Hepatocyte (in vitro differentiated cells): ENCODE results near the gene OR6B1.

Experiments used
- EZH2 ChIP-seq: fragments of 200-600 bp; sonication (generic); IDR thresholded peaks from 2 replicates; pipeline ENCODE4 v1.6.1; 2016; ENCODE audit warnings: antibody characterized with exemption, mild to moderate bottlenecking, borderline replicate concordance
- EZH2phosphoT487 ChIP-seq: fragments of 200-600 bp; sonication (generic); IDR thresholded peaks from one replicate; pipeline ENCODE4 v1.6.1; 2018; ENCODE audit warnings: antibody characterized with exemption, mild to moderate bottlenecking, low read depth, moderate library complexity; ENCODE audit not compliant: unreplicated experiment, severe bottlenecking
- TF ChIP-seq, protein P1 (sequence below): fragments of 200-600 bp; sonication (generic); IDR thresholded peaks from 2 replicates; pipeline ENCODE4 v1.5.1; 2016; ENCODE audit warnings: antibody characterized with exemption, mild to moderate bottlenecking; ENCODE audit not compliant: poor library complexity

- TF ChIP-seq, protein P1, sequence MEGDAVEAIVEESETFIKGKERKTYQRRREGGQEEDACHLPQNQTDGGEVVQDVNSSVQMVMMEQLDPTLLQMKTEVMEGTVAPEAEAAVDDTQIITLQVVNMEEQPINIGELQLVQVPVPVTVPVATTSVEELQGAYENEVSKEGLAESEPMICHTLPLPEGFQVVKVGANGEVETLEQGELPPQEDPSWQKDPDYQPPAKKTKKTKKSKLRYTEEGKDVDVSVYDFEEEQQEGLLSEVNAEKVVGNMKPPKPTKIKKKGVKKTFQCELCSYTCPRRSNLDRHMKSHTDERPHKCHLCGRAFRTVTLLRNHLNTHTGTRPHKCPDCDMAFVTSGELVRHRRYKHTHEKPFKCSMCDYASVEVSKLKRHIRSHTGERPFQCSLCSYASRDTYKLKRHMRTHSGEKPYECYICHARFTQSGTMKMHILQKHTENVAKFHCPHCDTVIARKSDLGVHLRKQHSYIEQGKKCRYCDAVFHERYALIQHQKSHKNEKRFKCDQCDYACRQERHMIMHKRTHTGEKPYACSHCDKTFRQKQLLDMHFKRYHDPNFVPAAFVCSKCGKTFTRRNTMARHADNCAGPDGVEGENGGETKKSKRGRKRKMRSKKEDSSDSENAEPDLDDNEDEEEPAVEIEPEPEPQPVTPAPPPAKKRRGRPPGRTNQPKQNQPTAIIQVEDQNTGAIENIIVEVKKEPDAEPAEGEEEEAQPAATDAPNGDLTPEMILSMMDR = no peak
- no peak for TF ChIP-seq EZH2phosphoT487
- no peak for TF ChIP-seq EZH2
Measured at GRCh38 chr7:144004703-144005102, 4.6 kb downstream of the OR6B1 start.
